ENCODE data around the gene WWOX. TPM values are rescaled to one million over a fixed set of nuclear protein-coding genes. Genes with fewer than 3 reads are reported as not detected.

WWOX gene
- total RNA-seq, 1 donor from 2014 or later = 7.3 TPM

GRCh38 chr16:78641433-78641832 is 542.0 kb downstream of the WWOX start:
- H3K4me3 ChIP-seq (ENCODE audit: insufficient read depth, low read depth, low read length) = no peak overlapping the region
- H3K4me2 ChIP-seq (ENCODE audit: low read length) = no peak overlapping the region

GRCh38 chr16:78642621-78643285 is 543.3 kb downstream of the WWOX start:
- no peaks in the 10 kb centered on the region for H3K27me3 ChIP-seq (ENCODE audit: insufficient read depth, low read length)
- Mint-ChIP-seq H3K4me1 (ENCODE audit: low read depth, unreplicated experiment) (peaks cover 9% of the 10 kb centered on the region), H3K27ac (ENCODE audit: unreplicated experiment) (no peak overlapping the region), H3K27me3 (ENCODE audit: low read depth, unreplicated experiment) (peaks cover 24% of the 10 kb centered on the region), H3K4me3 (ENCODE audit: unreplicated experiment) (no peak overlapping the region), H3K36me3 (ENCODE audit: low read depth, unreplicated experiment) (no peaks in the 10 kb centered on the region), H3K9me3 (ENCODE audit: unreplicated experiment) (peaks cover 1% of the 10 kb centered on the region)
- no peaks in the 10 kb centered on the region for H3K4me1 ChIP-seq (ENCODE audit: insufficient read depth, low read length)
- H3K79me2 ChIP-seq (ENCODE audit: insufficient read depth, low read length) = no peaks in the 10 kb centered on the region
- no peaks in the 10 kb centered on the region for H3K36me3 ChIP-seq (ENCODE audit: insufficient read depth, low read length)
- H3K27ac ChIP-seq (ENCODE audit: low read depth, low read length) = no peak overlapping the region
- no peaks in the 10 kb centered on the region for H3K9me3 ChIP-seq (ENCODE audit: insufficient read depth, low read depth, low read length)
- H4K20me1 ChIP-seq (ENCODE audit: insufficient read depth, low read length) = no peaks in the 10 kb centered on the region
- TF ChIP-seq EZH2 (IDR thresholded peaks at IDR 0.05; ENCODE audit: insufficient read depth, low read length) (no peak), CTCF (IDR thresholded peaks at IDR 0.05; ENCODE audit: insufficient read depth, low read depth, low read length) (no peak)
- no peak overlapping the region for H3K9ac ChIP-seq (ENCODE audit: low read length)
- no peak overlapping the region for H3K4me3 ChIP-seq (ENCODE audit: insufficient read depth, low read depth, low read length)
- H2AFZ ChIP-seq (ENCODE audit: low read depth, low read length) = no peak overlapping the region
- no peak overlapping the region for H3K4me2 ChIP-seq (ENCODE audit: low read length)
- FAIRE-seq = no peak
- no peak for DNase-seq (ENCODE audit: low read depth)

More at GRCh38 chr16:78641433-78641832, 542.0 kb downstream of the WWOX start:
- Mint-ChIP-seq H3K4me3 (ENCODE audit: unreplicated experiment) (no peak overlapping the region), H3K9me3 (ENCODE audit: unreplicated experiment) (peaks cover 1% of the 10 kb centered on the region), H3K27ac (ENCODE audit: unreplicated experiment) (no peak overlapping the region), H3K27me3 (ENCODE audit: low read depth, unreplicated experiment) (peaks cover 24% of the 10 kb centered on the region), H3K4me1 (ENCODE audit: low read depth, unreplicated experiment) (peaks cover 9% of the 10 kb centered on the region), H3K36me3 (ENCODE audit: low read depth, unreplicated experiment) (no peaks in the 10 kb centered on the region)
- Histone ChIP-seq H2AFZ (ENCODE audit: low read depth, low read length) (no peak overlapping the region), H3K4me1 (ENCODE audit: insufficient read depth, low read length) (no peaks in the 10 kb centered on the region), H3K36me3 (ENCODE audit: insufficient read depth, low read length) (no peaks in the 10 kb centered on the region), H3K27me3 (ENCODE audit: insufficient read depth, low read length) (no peaks in the 10 kb centered on the region), H3K27ac (ENCODE audit: low read depth, low read length) (no peak overlapping the region), H4K20me1 (ENCODE audit: insufficient read depth, low read length) (no peaks in the 10 kb centered on the region), H3K79me2 (ENCODE audit: insufficient read depth, low read length) (no peaks in the 10 kb centered on the region), H3K9ac (ENCODE audit: low read length) (no peak overlapping the region), H3K9me3 (ENCODE audit: insufficient read depth, low read depth, low read length) (no peaks in the 10 kb centered on the region)
- DNase-seq (ENCODE audit: low read depth) (no peak), FAIRE-seq (no peak)
- TF ChIP-seq EZH2 (IDR thresholded peaks at IDR 0.05; ENCODE audit: insufficient read depth, low read length) = no peak

- H3K27ac ChIP-seq (ENCODE audit: low read depth, low read length) = no peak overlapping the region
- no peaks in the 10 kb centered on the region for H3K36me3 ChIP-seq (ENCODE audit: insufficient read depth, low read length)
- no peak overlapping the region for H3K9ac ChIP-seq (ENCODE audit: low read length)
- H3K4me3 ChIP-seq (ENCODE audit: insufficient read depth, low read depth, low read length) = no peak overlapping the region
- no peak overlapping the region for H3K27ac Mint-ChIP-seq (ENCODE audit: unreplicated experiment)
- H3K36me3 Mint-ChIP-seq (ENCODE audit: low read depth, unreplicated experiment) = no peaks in the 10 kb centered on the region
- peaks cover 9% of the 10 kb centered on the region for H3K4me1 Mint-ChIP-seq (ENCODE audit: low read depth, unreplicated experiment)
- H4K20me1 ChIP-seq (ENCODE audit: insufficient read depth, low read length) = no peaks in the 10 kb centered on the region
- TF ChIP-seq CTCF (IDR thresholded peaks at IDR 0.05; ENCODE audit: insufficient read depth, low read depth, low read length) = no peak
- no peak for TF ChIP-seq EZH2 (IDR thresholded peaks at IDR 0.05; ENCODE audit: insufficient read depth, low read length)
- H3K79me2 ChIP-seq (ENCODE audit: insufficient read depth, low read length) = no peaks in the 10 kb centered on the region
- no peak overlapping the region for H2AFZ ChIP-seq (ENCODE audit: low read depth, low read length)
- no peaks in the 10 kb centered on the region for H3K27me3 ChIP-seq (ENCODE audit: insufficient read depth, low read length)
- no peaks in the 10 kb centered on the region for H3K4me1 ChIP-seq (ENCODE audit: insufficient read depth, low read length)
- FAIRE-seq (no peak), DNase-seq (ENCODE audit: low read depth) (no peak)
- no peaks in the 10 kb centered on the region for H3K9me3 ChIP-seq (ENCODE audit: insufficient read depth, low read depth, low read length)
- peaks cover 15% of the 10 kb centered on the region for H3K27me3 Mint-ChIP-seq (ENCODE audit: low read depth, unreplicated experiment)
- peaks cover 1% of the 10 kb centered on the region for H3K9me3 Mint-ChIP-seq (ENCODE audit: unreplicated experiment)
- H3K4me3 Mint-ChIP-seq (ENCODE audit: unreplicated experiment) = no peak overlapping the region
- no peak overlapping the region for H3K4me2 ChIP-seq (ENCODE audit: low read length)
These were observed 546.2 kb downstream of the WWOX start for GRCh38 chr16:78645657-78646056.
